ENCODE data around the gene SERPINB1. TPM values are rescaled to one million over a fixed set of nuclear protein-coding genes. Genes with fewer than 3 reads are reported as not detected.

SERPINB1 gene
- total RNA-seq, 1 experiment from 2014 or later, result 18.4 TPM

DNA sequence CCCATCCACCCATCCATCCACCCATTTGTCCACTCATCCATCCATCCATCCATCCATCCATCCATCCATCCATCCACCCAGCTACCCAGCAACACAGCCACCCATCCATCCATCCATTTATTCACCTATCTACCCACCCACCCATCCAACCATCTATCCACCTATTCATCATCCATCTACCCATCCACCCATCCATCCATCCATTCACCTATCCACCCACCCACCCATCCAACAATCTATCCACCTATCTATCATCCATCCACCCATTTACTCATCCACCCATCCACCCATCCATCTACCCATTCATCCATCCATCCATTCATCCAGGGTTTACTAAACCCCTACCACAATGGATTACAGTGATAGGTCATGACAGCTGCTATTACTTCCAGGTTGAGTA is 7.4 kb downstream of the SERPINB1 start:
- Histone ChIP-seq H3K9me3 (ENCODE audit: control insufficient read depth, low read depth, low read length) (no peaks in the 10 kb centered on the region), H3K79me1 (ENCODE audit: insufficient read depth, low read depth, low read length, poor library complexity, severe bottlenecking) (no peaks in the 10 kb centered on the region), H3T11ph (ENCODE audit: low read length) (no peak overlapping the region), H2BK120ac (ENCODE audit: low read depth, low read length, poor library complexity, severe bottlenecking) (no peak overlapping the region), H3K4me2 (ENCODE audit: insufficient read depth, insufficient read length, low read length) (no peak overlapping the region), H4K5ac (ENCODE audit: insufficient read length, low read depth, low read length) (no peak overlapping the region), H3K14ac (ENCODE audit: insufficient read depth, low read length) (no peak overlapping the region), H2AFZ (ENCODE audit: low read length) (no peak overlapping the region), H3K4ac (ENCODE audit: low read depth, low read length) (no peak overlapping the region), H3K18ac (ENCODE audit: insufficient read length, low read depth, low read length) (no peak overlapping the region), H3K27me3 (ENCODE audit: insufficient read depth, low read length) (no peaks in the 10 kb centered on the region), H4K8ac (replicated peaks; ENCODE audit: insufficient read length, low read depth, low read length) (no peak overlapping the region), H2BK5ac (ENCODE audit: insufficient read length, low read length) (no peak overlapping the region), H2BK12ac (ENCODE audit: insufficient read length, low read depth, low read length) (no peak overlapping the region), H3K56ac (ENCODE audit: insufficient read length, low read depth, low read length) (no peak overlapping the region), H3K79me2 (ENCODE audit: insufficient read depth, low read length) (no peaks in the 10 kb centered on the region), H2AK5ac (ENCODE audit: insufficient read length, low read length) (no peak overlapping the region), H4K91ac (ENCODE audit: insufficient read length, low read depth, low read length) (no peak overlapping the region), H3K23ac (ENCODE audit: insufficient read length, low read depth, low read length) (no peak overlapping the region), H3K23me2 (ENCODE audit: insufficient read length, low read depth, low read length, poor library complexity, severe bottlenecking) (no peaks in the 10 kb centered on the region), H3K27ac (ENCODE audit: insufficient read length, low read depth, low read length) (no peak overlapping the region), H3K4me1 (ENCODE audit: insufficient read depth, low read length) (no peaks in the 10 kb centered on the region), H2BK15ac (ENCODE audit: low read depth, low read length) (no peak overlapping the region), H2BK20ac (ENCODE audit: low read depth, low read length, poor library complexity, severe bottlenecking) (no peak overlapping the region), H3K9ac (ENCODE audit: extremely low read depth, insufficient read length, low read length) (no peak overlapping the region), H4K20me1 (ENCODE audit: control insufficient read depth, insufficient read depth, insufficient read length) (no peaks in the 10 kb centered on the region)
- TF ChIP-seq, protein P1, sequence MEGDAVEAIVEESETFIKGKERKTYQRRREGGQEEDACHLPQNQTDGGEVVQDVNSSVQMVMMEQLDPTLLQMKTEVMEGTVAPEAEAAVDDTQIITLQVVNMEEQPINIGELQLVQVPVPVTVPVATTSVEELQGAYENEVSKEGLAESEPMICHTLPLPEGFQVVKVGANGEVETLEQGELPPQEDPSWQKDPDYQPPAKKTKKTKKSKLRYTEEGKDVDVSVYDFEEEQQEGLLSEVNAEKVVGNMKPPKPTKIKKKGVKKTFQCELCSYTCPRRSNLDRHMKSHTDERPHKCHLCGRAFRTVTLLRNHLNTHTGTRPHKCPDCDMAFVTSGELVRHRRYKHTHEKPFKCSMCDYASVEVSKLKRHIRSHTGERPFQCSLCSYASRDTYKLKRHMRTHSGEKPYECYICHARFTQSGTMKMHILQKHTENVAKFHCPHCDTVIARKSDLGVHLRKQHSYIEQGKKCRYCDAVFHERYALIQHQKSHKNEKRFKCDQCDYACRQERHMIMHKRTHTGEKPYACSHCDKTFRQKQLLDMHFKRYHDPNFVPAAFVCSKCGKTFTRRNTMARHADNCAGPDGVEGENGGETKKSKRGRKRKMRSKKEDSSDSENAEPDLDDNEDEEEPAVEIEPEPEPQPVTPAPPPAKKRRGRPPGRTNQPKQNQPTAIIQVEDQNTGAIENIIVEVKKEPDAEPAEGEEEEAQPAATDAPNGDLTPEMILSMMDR (conservative IDR thresholded peaks at IDR 0.05), result no peak
- no peaks in the 10 kb centered on the region for H3K27me3 Mint-ChIP-seq (ENCODE audit: low read depth)
- no peak overlapping the region for H3K4me3 Mint-ChIP-seq
- no peak for DNase-seq
- H3K4me1 Mint-ChIP-seq, result no peaks in the 10 kb centered on the region; a peak in 1 of 4 replicates
- H3K9me3 Mint-ChIP-seq, result no peaks in the 10 kb centered on the region
- no peak overlapping the region for H3K27ac Mint-ChIP-seq
- H3K36me3 Mint-ChIP-seq (ENCODE audit: insufficient read depth in 1 of 3, low read depth in 3 of 3), result peaks cover 5 to 37% (median 33%) of the 10 kb centered on the region in 3 experiments; a peak in 6 of 7 replicates
